Measurements from ENCODE around the gene ADCY10.

GRCh38 chr1:167924543-167925231 is 10.8 kb upstream of the ADCY10 start:
- no peak for TF ChIP-seq CTCF (IDR thresholded peaks at IDR 0.05)
- no peak for TF ChIP-seq POLR2A (IDR thresholded peaks at IDR 0.05)
- no peak for TF ChIP-seq POLR2AphosphoS5 (IDR thresholded peaks at IDR 0.05; ENCODE audit: insufficient read depth in 1 of 2, low read depth in 1 of 2)

Data from vagina (tissue), 2 donors.